Small intestine (tissue), 7 donors: ENCODE measurements around the gene TTC34. TPM values are rescaled to one million over a fixed set of nuclear protein-coding genes. Genes with fewer than 3 reads are reported as not detected.

Source experiments
- DNase-seq, 2 donors: peaks; one replicate each; pipeline versions ENCODE4 v3.0.0 to v3.0.0-alpha.2; 2013
- FAIRE-seq: peaks from 2 replicates; lab custom pipeline; 2012; peaks lifted over from hg19 to GRCh38; lab: Jason Lieb, UNC
- H3K27ac ChIP-seq, 3 donors: one replicate each; pipeline ENCODE4 v1.5.1; 2013; ENCODE audit warnings: low read length in 2 of 3, mild to moderate bottlenecking in 2 of 3, control low read depth in 1 of 3, inconsistent platforms in 1 of 3, low read depth in 1 of 3, moderate library complexity in 1 of 3
- H3K27me3 ChIP-seq, 3 donors: one replicate each; pipeline ENCODE4 v1.6.1; 2013; ENCODE audit warnings: low read length in 3 of 3, inconsistent platforms in 1 of 3; ENCODE audit not compliant: control insufficient read depth in 3 of 3, insufficient read depth in 3 of 3
- H3K36me3 ChIP-seq, 3 donors: one replicate each; pipeline ENCODE4 v1.6.1; 2013; ENCODE audit warnings: low read length in 3 of 3, inconsistent platforms in 1 of 3, low read depth in 1 of 3, mild to moderate bottlenecking in 1 of 3, moderate library complexity in 1 of 3; ENCODE audit not compliant: control insufficient read depth in 3 of 3, insufficient read depth in 2 of 3
- H3K4me1 ChIP-seq, 3 donors: one replicate each; pipeline ENCODE4 v1.6.1; 2013; ENCODE audit warnings: low read length in 2 of 3, inconsistent platforms in 1 of 3, low read depth in 1 of 3, mild to moderate bottlenecking in 1 of 3, moderate library complexity in 1 of 3; ENCODE audit not compliant: control insufficient read depth in 3 of 3, insufficient read depth in 2 of 3
- H3K4me3 ChIP-seq, 3 donors: one replicate each; pipeline ENCODE4 v1.5.1; 2013; ENCODE audit warnings: low read length in 3 of 3, control low read depth in 1 of 3, inconsistent platforms in 1 of 3, low read depth in 1 of 3, mild to moderate bottlenecking in 1 of 3, moderate library complexity in 1 of 3
- H3K9me3 ChIP-seq, 2 donors: one replicate each; pipeline ENCODE4 v1.6.1; 2013; ENCODE audit warnings: low read depth in 1 of 2, low read length in 1 of 2; ENCODE audit not compliant: control insufficient read depth in 2 of 2, insufficient read depth in 1 of 2
- WGBS, 3 donors: extraction: QIAGEN DNeasy Blood & Tissue Kit; methylation state at CpG; one replicate each; pipeline ENCODE4 v1.1.7; 2013; 5-methylcytosine and 5-hydroxymethylcytosine counted together
- polyA plus RNA-seq, 4 donors: library from polyadenylated mRNA; stranded (reverse) in 3 of 4; unstranded in 1 of 4; fragments of 200-250 nt in 3 of 4; fragments of 120-200 nt in 1 of 4; gene quantifications; one replicate each; pipeline versions ENCODE4 v1.2.1 to v1.2.3, GENCODE V29; 2013
- donor health status: healthy with polysubstance abuse.
- donor health status: control.
- donor health status: control.
- donor health status: Bipolar disorder and iron deficiency.
- donor health status: healthy.

Gene TTC34
- polyA plus RNA-seq, 4 donors = 0.22 to 1.9 TPM; not detected in 2

- no peaks in the 10 kb centered on the region for H3K9me3 ChIP-seq
- no peaks in the 10 kb centered on the region for H3K36me3 ChIP-seq
- no peak for DNase-seq
- FAIRE-seq = no peak
- no peak overlapping the region for H3K4me3 ChIP-seq
- 81 to 88% (median 85%) methylated on average over 24 to 25 of the region's 25 CpGs for WGBS, 3 donors
- no peaks in the 10 kb centered on the region for H3K27me3 ChIP-seq
- H3K27ac ChIP-seq = no peak overlapping the region
- H3K4me1 ChIP-seq = no peaks in the 10 kb centered on the region
Observed at GRCh38 chr1:2603521-2604155, 197.9 kb downstream of the TTC34 start.

GRCh38 chr1:2602866-2603520 lies 198.5 kb downstream of the TTC34 start:
- no peak overlapping the region for H3K27ac ChIP-seq
- H3K36me3 ChIP-seq = no peaks in the 10 kb centered on the region
- H3K4me3 ChIP-seq = no peak overlapping the region
- H3K9me3 ChIP-seq = no peaks in the 10 kb centered on the region
- no peaks in the 10 kb centered on the region for H3K4me1 ChIP-seq
- no peaks in the 10 kb centered on the region for H3K27me3 ChIP-seq
- no peak for FAIRE-seq
- DNase-seq = no peak
- 80 to 82% (median 82%) methylated on average over 18 of the region's 18 CpGs for WGBS, 3 donors

- no peaks in the 10 kb centered on the region for H3K9me3 ChIP-seq
- FAIRE-seq = no peak
- H3K27ac ChIP-seq = no peak overlapping the region
- no peak overlapping the region for H3K4me3 ChIP-seq
- H3K36me3 ChIP-seq = no peaks in the 10 kb centered on the region
- H3K4me1 ChIP-seq = no peaks in the 10 kb centered on the region
- H3K27me3 ChIP-seq = no peaks in the 10 kb centered on the region
- WGBS, 3 donors = 78 to 79% (median 78%) methylated on average over 15 of the region's 15 CpGs
- no peak for DNase-seq
Observed at GRCh38 chr1:2602311-2602835, 199.1 kb downstream of the TTC34 start.

- Histone ChIP-seq H3K4me3 (no peak overlapping the region), H3K9me3 (no peaks in the 10 kb centered on the region), H3K27ac (no peak overlapping the region), H3K4me1 (peaks cover 0 to 4% (median 0%) of the 10 kb centered on the region in 3 donors), H3K36me3 (no peaks in the 10 kb centered on the region), H3K27me3 (no peaks in the 10 kb centered on the region)
- no peak for DNase-seq
- WGBS, 3 donors = 83 to 90% (median 87%) methylated on average over 18 of the region's 18 CpGs
- no peak for FAIRE-seq
Observed at GRCh38 chr1:2601721-2602303, 199.7 kb downstream of the TTC34 start.

GRCh38 chr1:2598329-2598931 lies 203.1 kb downstream of the TTC34 start:
- Histone ChIP-seq H3K4me1 (peaks cover 0 to 5% (median 0%) of the 10 kb centered on the region in 3 donors), H3K9me3 (no peaks in the 10 kb centered on the region), H3K36me3 (no peaks in the 10 kb centered on the region), H3K4me3 (no peak overlapping the region), H3K27me3 (no peaks in the 10 kb centered on the region), H3K27ac (no peak overlapping the region)
- FAIRE-seq (no peak), DNase-seq (no peak)
- 56 to 78% (median 74%) methylated on average over 3 of the region's 3 CpGs for WGBS, 3 donors

- H3K27me3 ChIP-seq = no peaks in the 10 kb centered on the region
- H3K9me3 ChIP-seq = no peaks in the 10 kb centered on the region
- peaks cover 0 to 5% (median 0%) of the 10 kb centered on the region in 3 donors for H3K4me1 ChIP-seq
- FAIRE-seq (no peak), DNase-seq (no peak)
- no peaks in the 10 kb centered on the region for H3K36me3 ChIP-seq
- 76 to 80% (median 79%) methylated on average over 34 of the region's 34 CpGs for WGBS, 3 donors
- no peak overlapping the region for H3K27ac ChIP-seq
- no peak overlapping the region for H3K4me3 ChIP-seq
Observed at GRCh38 chr1:2597441-2598328, 203.8 kb downstream of the TTC34 start.

- H3K4me3 ChIP-seq = no peak overlapping the region
- no peaks in the 10 kb centered on the region for H3K36me3 ChIP-seq
- H3K27ac ChIP-seq = no peak overlapping the region
- H3K27me3 ChIP-seq = no peaks in the 10 kb centered on the region
- 76 to 87% (median 81%) methylated on average over 24 to 28 of the region's 28 CpGs for WGBS, 3 donors
- DNase-seq (no peak), FAIRE-seq (no peak)
- H3K9me3 ChIP-seq = no peaks in the 10 kb centered on the region
- peaks cover 0 to 5% (median 0%) of the 10 kb centered on the region in 3 donors for H3K4me1 ChIP-seq
Observed at GRCh38 chr1:2596530-2597333, 204.8 kb downstream of the TTC34 start.
